Peyer's patch (tissue), 4 donors: ENCODE measurements around the gene STK32A.

Experiments used
- POLR2A ChIP-seq, 2 donors: fragments of 450-650 bp; IDR thresholded peaks; one replicate each; pipeline ENCODE4 v1.5.1; 2017; ENCODE audit warnings: antibody characterized with exemption in 2 of 2, mild to moderate bottlenecking in 2 of 2, moderate library complexity in 2 of 2
- TF ChIP-seq, protein P1 (sequence below), 6 experiments: fragments of 450-650 bp in 4 of 6; fragments of 200-600 bp in 2 of 6; sonication (generic) in 1 of 6; IDR thresholded peaks; one replicate each; pipeline ENCODE4 v1.5.1; 2017 to 2019; ENCODE audit warnings: antibody characterized with exemption in 6 of 6, mild to moderate bottlenecking in 3 of 6, moderate library complexity in 1 of 6

DNA sequence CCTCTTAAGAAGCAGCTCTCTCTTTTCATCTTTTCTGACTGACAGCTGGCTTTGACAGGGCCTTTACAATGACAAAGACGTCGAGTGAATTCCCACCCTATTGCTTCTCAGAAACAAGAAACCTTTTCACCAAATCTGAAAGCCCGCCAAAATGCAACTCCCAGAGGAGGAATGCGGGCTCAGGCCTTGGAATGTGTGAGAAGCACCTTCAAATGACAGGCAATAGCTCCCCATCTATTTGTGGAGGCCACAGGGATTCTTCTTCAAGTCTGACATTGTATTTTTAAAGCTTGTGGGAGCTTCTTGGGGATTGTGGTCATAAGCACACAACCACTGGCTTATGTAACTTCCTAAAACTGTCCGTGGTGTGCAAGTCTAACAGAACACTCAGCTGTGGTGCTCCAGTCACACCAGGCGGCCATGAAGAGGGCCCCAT is 202.4 kb downstream of the STK32A start:
- TF ChIP-seq POLR2A (IDR thresholded peaks at IDR 0.05) = no peak
- TF ChIP-seq, protein P1, sequence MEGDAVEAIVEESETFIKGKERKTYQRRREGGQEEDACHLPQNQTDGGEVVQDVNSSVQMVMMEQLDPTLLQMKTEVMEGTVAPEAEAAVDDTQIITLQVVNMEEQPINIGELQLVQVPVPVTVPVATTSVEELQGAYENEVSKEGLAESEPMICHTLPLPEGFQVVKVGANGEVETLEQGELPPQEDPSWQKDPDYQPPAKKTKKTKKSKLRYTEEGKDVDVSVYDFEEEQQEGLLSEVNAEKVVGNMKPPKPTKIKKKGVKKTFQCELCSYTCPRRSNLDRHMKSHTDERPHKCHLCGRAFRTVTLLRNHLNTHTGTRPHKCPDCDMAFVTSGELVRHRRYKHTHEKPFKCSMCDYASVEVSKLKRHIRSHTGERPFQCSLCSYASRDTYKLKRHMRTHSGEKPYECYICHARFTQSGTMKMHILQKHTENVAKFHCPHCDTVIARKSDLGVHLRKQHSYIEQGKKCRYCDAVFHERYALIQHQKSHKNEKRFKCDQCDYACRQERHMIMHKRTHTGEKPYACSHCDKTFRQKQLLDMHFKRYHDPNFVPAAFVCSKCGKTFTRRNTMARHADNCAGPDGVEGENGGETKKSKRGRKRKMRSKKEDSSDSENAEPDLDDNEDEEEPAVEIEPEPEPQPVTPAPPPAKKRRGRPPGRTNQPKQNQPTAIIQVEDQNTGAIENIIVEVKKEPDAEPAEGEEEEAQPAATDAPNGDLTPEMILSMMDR (IDR thresholded peaks at IDR 0.05) = no peak
